ENCODE data around the gene GPBP1L1.
A peak's percentile ranks its signal among the peaks of the same experiment; 100 is the strongest.

DNA sequence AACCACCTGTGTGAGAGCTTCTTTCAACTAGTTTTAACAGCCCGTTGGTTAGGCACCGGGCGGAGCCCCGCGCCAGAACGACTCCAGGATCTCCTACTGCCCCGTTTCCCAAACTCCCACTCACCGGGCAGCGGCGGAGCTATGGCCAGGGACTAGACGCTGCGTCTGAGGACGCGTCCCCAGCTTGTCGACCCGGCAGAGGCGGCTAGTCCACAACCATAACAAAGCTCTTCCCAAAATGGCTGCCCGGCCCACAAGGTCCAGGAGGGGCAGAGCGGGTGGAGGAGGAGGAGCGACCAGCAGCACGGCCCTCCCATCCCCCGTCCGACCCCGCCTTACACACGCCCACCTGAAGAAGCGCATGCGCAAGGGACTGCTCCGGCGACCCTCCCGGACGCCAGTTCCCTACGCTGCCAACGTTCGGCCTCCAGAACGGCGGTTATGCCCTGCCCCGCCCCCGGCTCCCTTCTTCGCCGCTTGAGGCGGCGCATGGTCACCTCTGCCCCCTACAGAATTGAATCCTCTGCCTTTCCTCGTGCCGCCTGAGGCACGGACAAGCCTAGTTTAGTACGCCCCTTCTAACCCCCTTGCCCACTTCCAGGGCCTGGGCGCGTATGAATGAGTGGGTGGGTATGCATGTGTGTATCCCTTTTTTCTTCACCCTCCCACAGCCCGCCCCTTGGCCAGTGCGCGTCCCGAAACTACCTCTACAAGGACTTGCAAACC, at the start of gene GPBP1L1:
- TF ChIP-seq EZH2 (IDR thresholded peaks at IDR 0.05), result no peak
- TF ChIP-seq POLR2AphosphoS5 (IDR thresholded peaks at IDR 0.05; ENCODE audit: borderline replicate concordance, low read depth, low read length), result peak; percentile 88
